HL-60/S4 treated with retinoic acid at 250 ng/mL for 4 days and 3 days (cell line): ENCODE measurements around the gene PRPF40B.
"Not testable (repeated sequence)": the region's sequence is repeated elsewhere in the genome, so short reads cannot be mapped to it uniquely, and the experiment has no call there.

Experiments used
- in situ Hi-C: fragments of 300-500 bp; cut with MboI; formaldehyde crosslinking; loops from 2 replicates; pipeline ENCODE4 v1.7.0; 2022; ENCODE audit warnings: low sequenced_read_pairs

PRPF40B gene

DNA sequence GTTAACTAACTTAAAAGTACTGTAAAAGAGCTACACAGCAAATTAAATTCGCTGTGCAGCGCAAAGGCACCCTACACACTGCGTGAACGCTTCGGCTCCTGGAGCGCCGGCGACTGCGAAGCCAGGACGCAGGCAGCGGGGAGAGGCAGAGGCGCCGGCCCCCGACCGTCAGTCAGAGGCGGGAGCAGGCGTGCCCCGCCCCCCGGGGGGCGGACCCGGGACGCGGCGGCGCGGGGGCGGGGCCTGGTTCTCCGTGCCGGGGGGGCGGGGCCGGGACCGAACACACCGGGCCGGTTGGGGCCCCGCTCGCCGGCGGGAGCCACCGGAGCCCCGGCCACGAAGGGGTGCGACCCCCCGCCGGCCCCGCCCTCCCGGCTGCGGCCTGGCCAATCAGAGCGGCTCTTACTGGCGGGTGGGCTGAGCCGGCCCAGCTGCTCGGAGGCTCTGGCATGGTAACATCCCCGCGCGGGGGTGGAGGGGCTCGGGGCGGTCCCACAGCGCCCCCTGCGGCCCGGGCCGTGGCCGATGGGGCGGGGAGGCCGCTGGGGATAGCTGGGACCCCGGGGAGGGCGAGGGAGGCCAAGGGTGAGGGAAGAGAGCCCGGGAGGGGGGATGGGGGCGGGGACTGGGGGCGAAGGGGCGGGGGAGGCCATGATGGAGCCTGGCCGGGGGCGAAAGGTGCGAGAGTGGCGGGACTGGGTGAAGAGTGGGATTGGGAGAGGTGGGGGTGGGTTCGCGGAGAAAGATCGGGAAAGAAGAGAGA lies at the start of gene PRPF40B:
PRPF40B (plus strand) TSS at position 420 of the 763 bp plus-strand sequence; CDS start at position 450, 30 bp downstream.
- in situ Hi-C loops, result no loop called here

DNA sequence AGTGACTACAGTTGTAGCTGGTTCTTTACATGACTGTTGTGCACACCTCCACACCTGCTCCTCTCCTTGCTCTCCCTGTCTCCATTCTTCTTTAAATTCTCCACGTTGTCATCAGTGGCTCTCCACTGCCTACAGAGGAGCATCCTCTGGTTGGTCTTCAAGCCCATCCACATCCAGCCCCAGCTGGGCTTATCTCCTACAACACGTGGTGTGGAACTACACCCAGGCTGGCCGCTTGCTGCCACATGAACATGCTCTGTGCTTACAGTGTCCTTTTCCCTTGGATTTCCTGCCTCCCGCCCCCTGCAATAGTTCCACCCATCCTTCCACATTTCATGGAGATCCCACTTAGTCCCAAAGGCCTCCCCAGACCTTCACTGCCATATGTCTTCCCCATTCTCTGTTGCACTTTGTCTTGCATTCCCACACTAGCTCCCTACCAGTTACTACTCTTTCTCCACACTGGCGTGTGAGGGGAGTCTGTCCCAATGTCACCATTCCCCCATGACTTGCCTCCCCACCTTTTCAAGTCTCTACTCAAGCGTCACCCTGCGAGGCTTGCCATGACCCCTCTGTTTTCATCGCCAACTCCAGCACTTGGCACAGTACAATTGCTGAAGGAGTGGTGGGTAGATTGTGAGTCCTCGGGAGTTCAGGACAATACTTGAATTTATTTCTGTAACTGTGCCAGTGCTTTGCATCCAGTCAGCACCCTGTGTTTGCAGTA lies 45.6 kb upstream of the PRPF40B start:
- in situ Hi-C loops, result no loop called here

DNA sequence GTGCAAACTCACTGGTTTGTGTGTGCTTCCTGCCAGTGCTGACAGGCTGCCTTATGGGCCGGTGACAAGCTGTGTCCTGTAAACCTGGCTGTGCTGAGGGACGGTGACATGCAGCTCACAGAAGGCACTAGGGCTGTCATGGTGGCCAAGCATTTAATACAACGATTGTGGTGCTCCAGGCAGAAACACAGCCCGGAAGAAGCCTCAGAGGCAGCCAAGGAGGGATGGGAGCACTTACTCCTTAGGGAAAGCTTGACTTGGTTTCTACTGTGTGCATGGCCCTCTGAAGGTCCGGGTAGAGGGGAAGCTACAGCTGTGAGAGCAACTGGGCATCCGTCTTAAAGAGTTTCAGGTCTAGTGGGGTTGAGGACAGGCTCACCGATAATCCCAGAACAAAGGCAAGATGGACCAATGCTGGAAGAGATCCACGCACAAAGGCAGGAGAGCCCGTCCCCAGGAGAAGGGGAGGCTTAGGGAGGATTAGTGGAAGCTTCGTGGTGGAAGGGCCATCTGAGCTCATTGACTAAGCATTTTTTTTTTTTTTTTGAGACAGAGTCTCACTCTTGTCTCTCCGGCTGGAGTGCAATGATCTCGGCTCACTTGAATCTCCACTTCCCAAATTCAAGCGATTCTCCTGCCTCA lies 44.8 kb upstream of the PRPF40B start:
- in situ Hi-C loops, result no loop called here

DNA sequence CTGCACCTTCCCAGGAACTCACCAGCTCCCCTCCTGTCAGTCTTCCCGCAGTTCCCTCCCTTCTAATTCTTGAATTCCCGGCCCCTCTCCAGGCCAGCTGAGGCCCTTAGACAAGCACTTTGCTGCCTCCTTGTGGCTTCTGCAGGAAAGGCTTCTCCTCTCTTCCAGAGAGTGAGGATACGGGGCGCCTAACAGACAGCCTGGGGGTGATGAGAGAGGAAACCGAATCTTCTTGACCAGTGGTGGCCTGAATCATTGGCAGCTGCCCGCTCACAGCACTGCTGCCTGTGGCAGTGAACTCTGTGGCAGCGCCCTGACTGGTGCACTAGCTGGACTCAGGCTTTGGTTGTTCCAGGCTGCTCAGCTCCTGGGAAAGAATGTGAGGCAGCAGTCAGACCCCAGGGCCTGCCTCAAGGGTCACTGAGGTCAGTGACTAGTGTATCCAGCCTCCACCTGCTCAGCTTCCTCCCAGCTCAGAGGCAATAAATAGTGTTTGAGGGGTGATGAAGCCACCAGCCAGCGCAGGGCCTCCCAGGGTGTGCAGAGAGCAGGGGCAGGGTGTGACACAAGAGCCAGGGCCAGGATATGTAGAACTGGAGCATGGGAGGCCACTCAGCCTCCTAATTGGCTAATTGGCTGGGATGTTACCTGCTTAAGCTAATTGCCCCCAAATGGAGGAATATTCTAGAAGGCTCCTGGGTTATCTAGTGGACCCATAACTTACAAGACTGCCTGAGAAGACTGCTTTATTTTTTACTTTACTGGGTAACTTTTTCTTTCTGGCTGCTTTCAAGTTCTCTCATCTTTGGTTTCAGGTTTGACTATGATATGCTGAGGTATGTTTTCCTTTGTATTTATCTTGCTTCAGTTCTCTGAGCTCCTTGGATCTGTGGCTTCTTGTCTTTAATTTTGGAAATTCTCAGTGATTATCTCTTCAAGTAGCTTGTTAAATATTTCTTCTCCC lies 42.5 kb upstream of the PRPF40B start:
- in situ Hi-C loops, result no loop called here

- in situ Hi-C loops, result no loop called here
Measured at GRCh38 chr12:49582201-49582600, 41.2 kb upstream of the PRPF40B start.

GRCh38 chr12:49582850-49583249 lies 40.5 kb upstream of the PRPF40B start:
- in situ Hi-C loops, result no loop called here

DNA sequence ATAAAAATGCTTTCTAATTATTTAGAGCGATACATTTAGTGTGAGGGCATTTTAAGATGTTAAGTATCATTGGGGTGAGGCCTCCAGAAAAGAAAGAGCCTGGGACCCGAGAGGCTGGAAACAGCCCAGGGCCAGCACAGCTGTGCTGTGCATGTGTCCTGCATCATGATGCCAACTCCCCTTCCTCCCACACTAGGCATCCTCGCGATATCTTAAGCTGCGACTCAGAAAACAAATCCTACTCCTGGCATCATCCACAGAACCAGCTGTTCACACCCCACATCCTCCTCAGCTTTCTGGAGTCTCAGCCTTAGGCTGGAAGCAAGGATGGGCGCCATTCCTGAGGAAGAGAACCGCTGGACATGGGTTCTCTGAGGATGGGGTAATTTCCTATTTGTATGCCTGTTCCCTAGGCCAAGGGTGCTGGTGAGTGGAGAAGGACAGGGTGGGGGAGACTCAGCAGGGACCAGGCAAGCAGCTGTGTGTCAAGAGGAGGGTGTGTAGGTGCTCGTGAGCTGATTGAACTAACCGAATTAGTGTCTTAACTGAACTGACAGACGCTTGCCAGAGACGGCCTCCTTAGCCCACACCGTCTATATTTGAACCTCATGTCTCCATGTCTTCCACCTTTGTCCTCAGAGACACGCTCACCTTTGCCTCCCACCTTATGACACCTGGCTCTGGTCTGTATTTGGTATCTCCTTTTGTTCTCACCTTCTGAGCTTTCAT lies 39.8 kb upstream of the PRPF40B start:
- in situ Hi-C loops, result no loop called here

DNA sequence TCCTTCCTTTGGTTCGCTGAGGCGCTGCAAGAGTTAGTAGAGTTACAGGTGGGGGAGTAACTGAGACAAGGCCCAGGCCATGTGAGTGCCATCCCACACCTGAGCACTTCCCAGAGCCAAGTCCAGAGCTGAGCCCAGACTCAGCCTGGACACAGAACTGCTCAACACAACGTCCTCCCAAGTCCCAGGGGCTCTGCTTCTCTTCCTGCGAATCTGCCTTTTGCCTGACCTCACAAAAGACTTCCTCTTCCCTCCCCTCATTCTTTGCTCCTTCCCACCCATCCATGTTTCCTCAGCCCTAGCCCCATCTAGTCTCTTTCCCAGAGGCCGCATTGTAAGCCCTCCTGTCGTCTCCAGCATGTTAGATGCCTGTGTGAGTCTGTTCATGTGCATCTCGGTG lies 38.8 kb upstream of the PRPF40B start:
- in situ Hi-C loops, result no loop called here

DNA sequence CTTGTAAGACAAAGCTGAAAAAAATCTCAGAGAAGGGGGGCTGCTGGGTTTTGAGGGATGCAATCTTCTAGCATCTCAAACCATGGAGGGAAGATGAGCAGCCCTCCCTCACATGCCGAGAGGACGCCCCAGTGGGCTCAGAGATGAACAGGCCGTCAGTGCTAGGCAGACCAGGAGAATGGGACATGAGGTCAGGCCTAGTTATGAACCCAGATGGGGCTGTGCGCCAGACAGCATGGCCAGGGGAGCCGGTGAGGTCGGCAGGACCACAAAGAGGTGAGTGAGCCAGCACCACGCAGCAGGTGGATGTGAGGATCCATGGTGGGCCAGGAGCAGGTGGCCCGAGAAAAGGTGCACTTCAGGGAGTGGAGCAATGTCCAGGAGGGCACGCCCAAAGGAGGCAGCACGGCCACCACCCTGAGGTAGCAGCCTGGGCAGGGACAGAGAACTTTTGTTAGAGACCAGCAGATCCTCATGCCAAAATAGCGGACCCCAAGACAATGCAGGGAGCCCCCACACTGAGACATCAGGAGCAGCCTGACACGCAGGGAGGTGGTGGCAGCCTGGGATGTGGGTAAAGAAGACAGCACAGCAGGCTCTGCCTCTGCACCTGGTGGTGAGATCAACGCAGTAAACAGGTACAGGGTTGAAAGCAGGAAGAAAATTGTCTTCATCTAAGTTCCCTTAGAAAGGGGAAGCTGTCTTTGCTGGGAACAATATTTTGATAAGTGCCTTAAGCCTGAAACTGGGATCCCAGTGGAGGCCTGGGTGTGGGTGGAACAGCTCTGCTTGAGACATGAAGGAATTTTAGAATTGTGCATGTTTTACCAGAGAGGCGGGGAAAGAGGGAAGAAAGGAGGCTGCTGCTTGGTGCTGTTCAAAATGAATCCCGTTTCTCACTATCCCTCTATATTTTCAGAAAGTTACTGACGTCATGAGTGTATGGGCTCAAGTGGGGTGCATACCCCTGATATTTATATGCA lies 37.6 kb upstream of the PRPF40B start:
- in situ Hi-C loops, result no loop called here

GRCh38 chr12:49587174-49587908 lies 36.0 kb upstream of the PRPF40B start:
- in situ Hi-C loops, result no loop called here

- in situ Hi-C loops, result no loop called here
Measured at GRCh38 chr12:49588281-49588680, 35.1 kb upstream of the PRPF40B start.

DNA sequence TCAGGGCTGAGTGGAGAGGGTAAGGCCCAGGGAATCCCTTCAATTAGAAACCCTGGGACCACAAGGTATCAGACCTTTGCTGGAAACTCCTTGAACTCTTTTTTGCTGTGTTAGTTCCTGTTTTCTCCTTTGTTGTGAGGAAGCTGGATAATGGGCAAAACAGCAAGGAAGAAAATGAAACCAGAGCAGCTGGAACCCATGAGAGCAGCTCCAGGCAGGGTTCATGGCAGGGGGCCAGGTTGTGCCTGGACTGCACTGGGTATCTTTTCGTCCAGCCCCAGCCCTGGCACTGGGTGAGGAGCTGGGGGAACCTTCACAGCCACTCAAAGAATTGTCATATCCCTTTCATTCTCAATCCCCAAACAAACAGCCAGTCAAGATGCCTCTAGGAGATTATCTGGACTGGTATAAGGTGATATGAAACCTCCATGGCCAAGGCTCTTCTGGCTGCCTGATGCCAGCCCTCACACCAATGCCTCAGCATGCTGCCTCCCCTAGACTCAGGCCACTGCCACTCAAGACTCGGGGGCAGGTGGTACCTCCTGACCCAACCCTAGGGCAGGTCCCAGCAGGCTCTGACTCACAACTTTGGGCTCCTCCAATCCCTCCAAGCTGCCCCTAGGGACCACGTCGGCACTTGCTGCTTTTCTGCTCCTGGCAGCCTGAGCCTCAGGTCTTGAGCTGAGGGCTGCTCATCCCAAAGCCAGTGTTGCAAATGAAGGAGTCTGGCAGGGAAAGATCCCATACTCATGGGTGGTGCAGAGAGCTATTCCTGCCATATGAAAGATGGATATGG lies 34.4 kb upstream of the PRPF40B start:
- in situ Hi-C loops, result no loop called here

DNA sequence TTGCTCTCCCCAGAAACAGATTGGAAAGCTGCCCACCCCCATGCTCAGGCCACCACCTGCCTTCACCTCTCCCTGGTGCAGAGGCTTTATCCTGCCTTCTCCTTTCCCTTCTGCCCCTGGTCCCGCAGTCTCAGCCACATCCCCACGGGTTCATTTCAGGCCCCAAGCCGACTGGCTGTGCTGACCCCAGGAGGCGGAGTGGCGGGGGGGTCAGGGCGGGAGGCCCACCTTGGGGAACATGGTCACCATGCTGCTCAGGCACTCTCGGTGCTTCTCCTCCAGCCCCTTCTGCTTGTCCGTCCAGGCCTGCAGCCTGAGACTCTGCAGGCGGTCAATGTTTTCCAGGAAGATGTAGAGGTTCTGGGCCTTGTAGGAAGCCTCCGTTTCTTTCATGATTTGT lies 24.8 kb upstream of the PRPF40B start:
- in situ Hi-C loops, result no loop called here

DNA sequence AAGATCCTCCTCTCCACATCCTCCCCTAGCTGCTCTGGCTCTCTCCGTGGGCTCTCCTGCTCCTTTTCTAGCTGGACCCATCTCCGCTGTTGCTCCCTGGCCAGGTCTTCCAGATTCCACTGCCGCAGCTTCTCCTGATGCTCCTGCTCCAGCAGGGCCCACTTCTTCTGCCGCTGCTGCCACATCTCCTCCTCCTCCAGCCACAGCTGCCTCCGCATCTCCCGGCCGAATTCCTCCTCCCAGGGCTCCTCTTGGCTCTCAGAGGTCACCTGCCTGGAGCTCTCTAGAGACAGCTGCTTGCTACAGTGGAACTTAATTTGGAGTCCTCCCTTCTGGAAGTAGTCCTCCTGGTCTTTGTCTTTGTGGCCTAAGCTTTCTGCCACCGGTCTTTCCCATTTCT lies 23.4 kb upstream of the PRPF40B start:
- in situ Hi-C loops, result no loop called here

DNA sequence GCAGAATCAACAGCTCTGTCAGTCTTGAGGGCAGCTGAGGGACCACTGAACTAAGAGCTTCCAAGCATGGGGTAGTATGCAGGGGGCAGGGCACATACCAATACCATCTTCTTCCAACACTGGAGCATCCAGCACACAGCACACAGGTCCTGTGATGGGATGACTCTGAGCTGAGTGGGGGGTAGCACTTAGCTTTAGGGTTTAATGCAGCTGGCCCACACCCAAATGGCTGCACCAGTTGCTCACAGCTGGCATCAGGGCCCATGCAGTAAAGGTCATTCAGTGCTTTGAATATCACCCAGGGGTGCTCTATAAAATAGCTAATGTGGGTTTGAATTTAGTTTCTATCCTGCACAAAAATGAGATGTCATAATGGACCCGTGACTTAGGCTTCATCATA lies 19.6 kb upstream of the PRPF40B start:
- in situ Hi-C loops, result no loop called here

DNA sequence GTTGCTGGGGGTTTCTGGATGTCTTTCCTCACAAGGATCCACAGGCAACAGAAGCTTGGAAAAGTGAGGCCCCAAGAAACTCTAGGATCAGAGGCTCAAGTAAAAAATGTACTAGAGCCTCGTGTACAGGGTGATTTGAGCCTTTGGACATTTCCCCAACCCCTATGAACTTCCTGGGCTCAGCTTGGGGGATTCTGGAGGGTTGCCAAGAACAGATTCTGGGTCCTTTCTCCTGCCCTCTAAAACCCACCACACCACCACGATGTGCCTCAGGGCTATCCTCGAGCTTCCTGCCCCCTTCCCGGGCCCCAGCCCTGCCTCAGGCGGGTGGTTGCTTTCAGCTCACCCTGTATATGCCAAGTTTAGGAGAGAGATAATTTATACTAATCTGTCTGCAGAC lies 18.5 kb upstream of the PRPF40B start:
- in situ Hi-C loops, result no loop called here

DNA sequence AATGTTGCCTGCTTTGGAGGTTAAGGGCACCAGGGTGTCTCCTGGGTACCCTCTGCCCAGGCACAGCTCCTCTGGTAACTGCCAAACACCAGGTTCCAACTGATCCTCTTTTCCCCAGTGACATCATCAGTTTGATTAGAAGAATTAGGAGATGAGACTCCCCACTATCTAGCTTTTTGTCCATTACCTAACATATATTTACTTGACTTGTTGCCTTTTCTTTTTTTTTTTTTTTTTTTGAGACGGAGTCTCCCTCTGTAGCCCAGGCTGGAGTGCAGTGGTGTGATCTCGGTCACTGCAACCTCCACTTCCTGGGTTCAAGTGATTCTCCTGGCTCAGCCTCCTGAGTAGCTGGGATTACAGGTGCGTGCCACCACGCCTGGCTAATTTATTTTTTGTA lies 17.8 kb upstream of the PRPF40B start, which contains the start of gene FAM186B:
FAM186B (minus strand) TSS at position 101 of the 400 bp plus-strand sequence. CDS start 162 bp downstream, outside the sequence.
- in situ Hi-C loops, result not testable (repeated sequence)
